PC-9 (cell line): ENCODE measurements around the gene STX16. TPM values are rescaled to one million over a fixed set of nuclear protein-coding genes. Genes with fewer than 3 reads are reported as not detected.

Experiments
- BruUV-seq: library from RNA; stranded (reverse); fragments of 400-500 nt; replicated peaks from 2 replicates; lab custom pipeline; 2021; lab: Mats Ljungman, UMichigan
- CTCF ChIA-PET: fragments of 300-600 bp; sonication (Branson Sonifier 250); formaldehyde crosslinking; loops from one replicate; lab custom pipeline; 2022; ENCODE audit warnings: antibody characterized with exemption; lab: Charles Lee
- POLR2A ChIA-PET: fragments of 300-600 bp; sonication (Branson Sonifier 250); formaldehyde crosslinking; loops from one replicate; lab custom pipeline; 2022; ENCODE audit warnings: antibody characterized with exemption; ENCODE audit not compliant: unreplicated experiment; lab: Charles Lee
- DNase-seq, 2 experiments: peaks; one replicate each; pipeline versions ENCODE4 v3.0.0 to v3.0.0-alpha.2; 2015 to 2022; ENCODE audit warnings: mixed read lengths in 1 of 2
- H2AFZ ChIP-seq: fragments of 200-600 bp; sonication (generic); 2 replicates; pipeline ENCODE4 v1.8.1; 2017; ENCODE audit warnings: antibody characterized with exemption
- H3F3A ChIP-seq: fragments of 200-600 bp; sonication (generic); 2 replicates; pipeline ENCODE4 v1.8.1; 2017; ENCODE audit warnings: antibody characterized with exemption, mild to moderate bottlenecking, low read depth; ENCODE audit not compliant: insufficient read depth
- H3K27ac ChIP-seq: fragments of 200-600 bp; sonication (generic); 2 replicates; pipeline ENCODE4 v1.6.1; 2016; ENCODE audit warnings: mixed run types
- H3K27me3 ChIP-seq: fragments of 200-600 bp; sonication (generic); 2 replicates; pipeline ENCODE4 v1.6.1; 2016; ENCODE audit warnings: low read depth, mixed run types; ENCODE audit not compliant: insufficient read depth
- H3K36me3 ChIP-seq: fragments of 200-600 bp; sonication (generic); 2 replicates; pipeline ENCODE4 v1.6.1; 2016; ENCODE audit warnings: low read depth, mixed run types
- H3K4me1 ChIP-seq: fragments of 200-600 bp; sonication (generic); replicated peaks from 2 replicates; pipeline ENCODE4 v1.6.1; 2016; ENCODE audit warnings: mixed run types; ENCODE audit not compliant: insufficient read depth
- H3K4me2 ChIP-seq: fragments of 200-600 bp; sonication (generic); 2 replicates; pipeline ENCODE4 v1.6.1; 2017; ENCODE audit warnings: mixed run types
- H3K4me3 ChIP-seq: fragments of 200-600 bp; sonication (generic); 2 replicates; pipeline ENCODE4 v1.6.1; 2016; ENCODE audit warnings: mixed run types
- H3K79me2 ChIP-seq: fragments of 200-600 bp; sonication (generic); 2 replicates; pipeline ENCODE4 v1.6.1; 2017; ENCODE audit warnings: low read depth, mixed run types
- H3K9me2 ChIP-seq: fragments of 200-600 bp; sonication (generic); 2 replicates; pipeline ENCODE4 v1.8.1; 2017; ENCODE audit warnings: mild to moderate bottlenecking; ENCODE audit not compliant: insufficient read depth
- H3K9me3 ChIP-seq: fragments of 200-600 bp; sonication (generic); 2 replicates; pipeline ENCODE4 v1.8.1; 2016; ENCODE audit warnings: low read depth; ENCODE audit not compliant: insufficient read depth
- H4K20me1 ChIP-seq: fragments of 200-600 bp; sonication (generic); 2 replicates; pipeline ENCODE4 v1.8.1; 2017; ENCODE audit not compliant: insufficient read depth
- EZH2 ChIP-seq: fragments of 200-600 bp; sonication (generic); IDR thresholded peaks from 2 replicates; pipeline ENCODE4 v1.8.0; 2017; ENCODE audit warnings: antibody characterized with exemption, low read depth
- intact Hi-C: fragments of 100-400 bp; cut with micrococcal nuclease; formaldehyde crosslinking; loops from one replicate; pipeline ENCODE4 v1.10.0; 2022; ENCODE audit not compliant: unreplicated experiment
- total RNA-seq: library from RNA; stranded (reverse); gene quantifications from 2 replicates; pipeline ENCODE4 v1.2.3, GENCODE V29; 2021
- TF ChIP-seq, protein P1 (sequence below): fragments of 200-600 bp; sonication (generic); conservative IDR thresholded peaks from 2 replicates; pipeline ENCODE4 v1.6.1; 2017; ENCODE audit warnings: mixed run types, antibody characterized with exemption, mild to moderate bottlenecking, moderate library complexity

The STX16 gene
- total RNA-seq, 1 experiment from 2014 or later, result 76.3 TPM

DNA sequence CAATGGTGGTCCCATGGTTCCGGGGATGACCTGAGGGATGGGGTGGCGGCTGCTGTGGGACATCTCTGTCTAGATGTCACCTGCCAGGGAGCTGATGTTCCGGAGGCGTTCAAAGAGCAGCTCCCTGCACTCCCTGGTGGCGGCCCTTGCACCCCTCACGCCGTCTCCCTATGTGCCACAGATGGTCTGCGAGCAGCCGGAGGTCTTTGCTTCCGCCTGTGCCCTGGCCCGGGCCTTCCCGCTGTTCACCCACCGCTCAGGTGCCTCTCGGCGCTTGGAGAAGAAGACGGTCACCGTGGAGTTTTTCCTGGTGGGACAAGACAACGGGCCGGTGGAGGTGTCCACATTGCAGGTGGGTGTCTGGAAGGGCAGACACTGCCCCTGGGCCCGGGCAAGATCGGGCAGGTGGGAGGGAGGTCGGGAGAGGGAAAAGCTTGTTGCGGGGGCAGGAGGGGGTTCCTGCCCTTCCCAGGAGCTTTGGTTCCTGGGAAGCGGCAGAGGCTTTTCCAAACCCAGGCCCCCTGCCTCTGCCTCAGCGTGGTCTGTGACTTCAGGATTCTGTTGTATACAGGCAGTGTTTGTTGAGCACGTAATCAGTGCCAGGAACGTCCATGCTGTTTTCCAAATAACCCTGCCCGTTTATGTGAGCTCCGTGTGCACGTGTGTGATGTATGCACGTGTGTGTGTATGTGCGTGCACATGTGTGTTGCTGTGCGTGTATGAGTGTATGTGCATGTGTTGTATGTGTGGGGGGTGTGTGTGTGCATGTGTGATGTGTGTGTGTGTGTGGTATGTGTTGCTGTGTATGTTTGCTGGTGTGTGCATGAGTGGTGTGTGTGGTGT is 43.4 kb downstream of the STX16 start:
- TF ChIP-seq, protein P1, sequence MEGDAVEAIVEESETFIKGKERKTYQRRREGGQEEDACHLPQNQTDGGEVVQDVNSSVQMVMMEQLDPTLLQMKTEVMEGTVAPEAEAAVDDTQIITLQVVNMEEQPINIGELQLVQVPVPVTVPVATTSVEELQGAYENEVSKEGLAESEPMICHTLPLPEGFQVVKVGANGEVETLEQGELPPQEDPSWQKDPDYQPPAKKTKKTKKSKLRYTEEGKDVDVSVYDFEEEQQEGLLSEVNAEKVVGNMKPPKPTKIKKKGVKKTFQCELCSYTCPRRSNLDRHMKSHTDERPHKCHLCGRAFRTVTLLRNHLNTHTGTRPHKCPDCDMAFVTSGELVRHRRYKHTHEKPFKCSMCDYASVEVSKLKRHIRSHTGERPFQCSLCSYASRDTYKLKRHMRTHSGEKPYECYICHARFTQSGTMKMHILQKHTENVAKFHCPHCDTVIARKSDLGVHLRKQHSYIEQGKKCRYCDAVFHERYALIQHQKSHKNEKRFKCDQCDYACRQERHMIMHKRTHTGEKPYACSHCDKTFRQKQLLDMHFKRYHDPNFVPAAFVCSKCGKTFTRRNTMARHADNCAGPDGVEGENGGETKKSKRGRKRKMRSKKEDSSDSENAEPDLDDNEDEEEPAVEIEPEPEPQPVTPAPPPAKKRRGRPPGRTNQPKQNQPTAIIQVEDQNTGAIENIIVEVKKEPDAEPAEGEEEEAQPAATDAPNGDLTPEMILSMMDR, result no peak
- TF ChIP-seq EZH2, result no peak
- H3K4me3 ChIP-seq, result peak overlapping the region; percentile 68; the same call in 1 of the 2 replicates
- peaks cover 30% of the 10 kb centered on the region for H3F3A ChIP-seq
- H3K27ac ChIP-seq, result no peak overlapping the region
- H3K36me3 ChIP-seq, result no peaks in the 10 kb centered on the region
- BruUV-seq, result no TSS peak
- ChIA-PET CTCF (no interaction called here), POLR2A (no interaction called here)
- no peaks in the 10 kb centered on the region for H3K9me2 ChIP-seq
- intact Hi-C loops, result no loop called here
- H3K27me3 ChIP-seq, result no peaks in the 10 kb centered on the region
- H4K20me1 ChIP-seq, result no peaks in the 10 kb centered on the region
- no peak for DNase-seq
- H3K4me1 ChIP-seq, result peaks cover 12% of the 10 kb centered on the region
- H3K79me2 ChIP-seq, result no peaks in the 10 kb centered on the region
- peak overlapping the region; percentile 96 for H3K4me2 ChIP-seq
- H2AFZ ChIP-seq, result no peak overlapping the region
- no peaks in the 10 kb centered on the region for H3K9me3 ChIP-seq

DNA sequence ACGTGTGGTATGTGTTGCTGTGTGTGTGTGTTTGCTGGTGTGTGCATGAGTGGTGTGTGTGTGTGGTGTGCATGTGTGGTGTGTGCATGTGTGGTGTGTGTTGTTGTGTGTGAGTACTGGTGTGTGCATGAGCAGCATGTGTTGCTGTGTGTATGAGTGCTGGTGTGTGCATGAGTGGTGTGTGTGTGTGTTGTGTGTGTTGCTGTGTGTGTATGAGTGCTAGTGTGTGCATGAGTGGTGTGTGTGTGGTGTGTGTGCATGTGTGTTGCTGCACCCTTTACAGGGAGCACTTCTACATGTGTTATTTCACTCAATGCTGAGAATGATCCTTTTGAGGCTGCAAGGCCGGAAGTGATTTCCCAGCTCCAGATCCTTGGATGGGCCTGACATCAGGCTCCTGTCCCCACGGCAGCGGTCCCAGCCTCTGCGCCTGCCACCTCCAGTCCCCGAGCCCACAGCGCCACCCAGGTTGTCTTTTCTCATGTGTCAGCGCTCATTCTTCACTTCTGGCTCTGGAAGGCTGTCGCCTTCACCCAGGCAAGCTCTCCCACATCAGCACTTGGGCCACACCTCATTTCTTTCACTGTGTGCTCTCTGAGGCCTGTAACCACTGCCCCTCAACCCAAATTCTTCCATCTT is 44.1 kb downstream of the STX16 start:
- CTCF ChIA-PET, result no interaction called here
- Histone ChIP-seq H3K4me2 (no peak overlapping the region), H3K79me2 (no peaks in the 10 kb centered on the region), H3K36me3 (no peaks in the 10 kb centered on the region), H3K27me3 (no peaks in the 10 kb centered on the region), H3F3A (peaks cover 26% of the 10 kb centered on the region), H4K20me1 (no peaks in the 10 kb centered on the region), H3K4me1 (peaks cover 12% of the 10 kb centered on the region), H2AFZ (no peak overlapping the region), H3K9me2 (no peaks in the 10 kb centered on the region), H3K27ac (no peak overlapping the region), H3K9me3 (no peaks in the 10 kb centered on the region), H3K4me3 (no peak overlapping the region)
- DNase-seq, result no peak
- intact Hi-C loops, result no loop called here
- TF ChIP-seq, protein P1, result no peak
- no peak for TF ChIP-seq EZH2
- POLR2A ChIA-PET, result interaction anchor here (0.7 kb wide), 1 partner anchor 933 kb away, joined by 3 read pairs; no protein-coding TSS in a partner anchor
- BruUV-seq, result TSS peak; percentile 14

DNA sequence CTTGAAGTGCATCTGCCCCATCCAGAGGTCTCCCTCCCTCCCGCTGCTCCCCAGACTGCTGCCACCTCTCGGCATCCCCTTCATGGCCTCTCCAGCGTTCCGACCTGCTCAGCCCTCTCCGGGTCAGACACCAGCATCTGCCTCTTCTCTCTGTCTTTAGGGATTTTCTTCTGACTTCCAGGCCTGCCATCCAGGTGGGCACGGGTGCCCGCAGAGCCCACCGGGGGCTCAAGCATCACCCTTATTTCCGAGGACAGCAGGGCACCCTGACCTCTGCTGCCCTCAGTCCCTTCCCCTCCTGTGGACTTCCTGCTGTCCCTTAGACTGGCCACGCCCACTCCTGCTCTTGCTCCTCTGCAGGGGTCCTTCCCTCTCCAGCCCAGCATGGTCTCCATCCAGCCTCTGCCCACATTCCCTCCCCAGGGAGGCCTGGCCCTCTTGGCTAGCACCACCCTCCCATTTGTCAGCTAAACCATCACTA is 44.9 kb downstream of the STX16 start:
- Histone ChIP-seq H3K79me2 (no peaks in the 10 kb centered on the region), H3K9me3 (no peaks in the 10 kb centered on the region), H3K27me3 (no peaks in the 10 kb centered on the region), H2AFZ (no peak overlapping the region), H3K4me1 (peaks cover 12% of the 10 kb centered on the region), H3K27ac (no peak overlapping the region), H3K4me2 (no peak overlapping the region), H3F3A (peaks cover 19% of the 10 kb centered on the region), H3K36me3 (no peaks in the 10 kb centered on the region), H4K20me1 (no peaks in the 10 kb centered on the region), H3K4me3 (no peak overlapping the region), H3K9me2 (no peaks in the 10 kb centered on the region)
- intact Hi-C loops, result no loop called here
- TF ChIP-seq EZH2, result no peak
- TF ChIP-seq, protein P1, result no peak
- no peak for DNase-seq
- ChIA-PET CTCF (no interaction called here), POLR2A (interaction anchor here (0.7 kb wide), 1 partner anchor 934 kb away, joined by 3 read pairs; no protein-coding TSS in a partner anchor)
- no TSS peak for BruUV-seq
